NCI-H446 (cell line): ENCODE results near the gene GDPGP1.
"Not testable (repeated sequence)": the region's sequence is repeated elsewhere in the genome, so short reads cannot be mapped to it uniquely, and the experiment has no call there.

Source experiments
- DNase-seq, 2 experiments: peaks; one replicate each; lab custom pipeline; 2025; lab: John Stamatoyannopoulos, UW

Gene GDPGP1

GRCh38 chr15:90225504-90226234 is 8.3 kb upstream of the GDPGP1 start:
- DNase-seq, result no peak

- DNase-seq, result no peak
Measured at GRCh38 chr15:90227336-90227735, 6.7 kb upstream of the GDPGP1 start.

GRCh38 chr15:90227816-90228772 is 5.9 kb upstream of the GDPGP1 start:
- no peak for DNase-seq

- no peak for DNase-seq
Measured at GRCh38 chr15:90228960-90229359, 5.0 kb upstream of the GDPGP1 start.

GRCh38 chr15:90230071-90230494 is 3.9 kb upstream of the GDPGP1 start:
- no peak for DNase-seq

- DNase-seq, result no peak
Measured at GRCh38 chr15:90230610-90231009, 3.4 kb upstream of the GDPGP1 start.

- no peak for DNase-seq
Measured at GRCh38 chr15:90231028-90232017, 2.7 kb upstream of the GDPGP1 start.

GRCh38 chr15:90232196-90232595 is 1.8 kb upstream of the GDPGP1 start:
- DNase-seq, result no peak

GRCh38 chr15:90232941-90233386 is 1.0 kb upstream of the GDPGP1 start:
- DNase-seq, result no peak

GRCh38 chr15:90233387-90234095 is 468 bp upstream of the GDPGP1 start, which contains the start of gene CIB1:
CIB1 (minus strand) TSS chr15:90233941; CDS start chr15:90233885, 56 bp downstream.
- peak in 1 of 2 experiments; percentile 63 for DNase-seq

- DNase-seq, result no peak
Measured at GRCh38 chr15:90239371-90239770, 5.4 kb downstream of the GDPGP1 start.

- no peak for DNase-seq
Measured at GRCh38 chr15:90240856-90241255, 6.8 kb downstream of the GDPGP1 start.

- no peak for DNase-seq
Measured at GRCh38 chr15:90241343-90242192, 7.6 kb downstream of the GDPGP1 start.

- DNase-seq, result no peak
Measured at GRCh38 chr15:90243943-90244639, 10.1 kb downstream of the GDPGP1 start.

- DNase-seq, result no peak
Measured at GRCh38 chr15:90248789-90249202, 14.8 kb downstream of the GDPGP1 start.

GRCh38 chr15:90249203-90249863 is 15.3 kb downstream of the GDPGP1 start, which contains the start of gene TTLL13:
TTLL13 (plus strand) TSS chr15:90249556; CDS start chr15:90250631, 1,075 bp downstream.
- peak; percentile 76 to 91 for DNase-seq

- DNase-seq, result no peak
Measured at GRCh38 chr15:90257776-90258175, 23.8 kb downstream of the GDPGP1 start.

GRCh38 chr15:90259524-90259923 is 25.5 kb downstream of the GDPGP1 start:
- no peak for DNase-seq

GRCh38 chr15:90260731-90261130 is 26.7 kb downstream of the GDPGP1 start:
- not testable (repeated sequence) for DNase-seq
